ENCODE measurements around the gene KCND3. TPM values are rescaled to one million over a fixed set of nuclear protein-coding genes. Genes with fewer than 3 reads are reported as not detected.

KCND3 gene
- polyA plus RNA-seq, 2 donors = 0.57 to 1.6 TPM

DNA sequence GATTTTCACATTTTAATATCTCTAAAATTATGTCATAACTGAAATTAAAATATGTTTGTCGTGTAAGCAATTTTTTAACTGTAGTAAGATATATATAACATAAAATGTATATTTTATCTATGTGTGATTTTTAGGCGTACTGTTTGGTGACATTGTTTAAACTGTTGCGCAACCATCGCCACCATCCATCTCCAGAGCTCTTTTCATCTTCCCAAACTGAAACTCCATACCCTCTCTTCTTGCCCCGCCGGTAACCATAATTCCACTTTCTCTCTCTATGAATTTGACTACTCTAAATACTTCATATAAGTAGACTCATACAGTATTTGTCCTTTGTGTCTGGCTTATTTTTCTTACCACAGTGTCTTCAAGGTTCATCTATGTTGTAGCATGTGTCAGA is 167.3 kb downstream of the KCND3 start:
- Histone ChIP-seq H3K9me3 (ENCODE audit: control insufficient read depth in 2 of 2, insufficient read depth in 1 of 2, low read depth in 1 of 2, low read length in 1 of 2) (no peaks in the 10 kb centered on the region), H3K4me1 (ENCODE audit: control insufficient read depth in 2 of 2, insufficient read depth in 2 of 2, low read length in 1 of 2) (no peaks in the 10 kb centered on the region), H3K36me3 (ENCODE audit: control insufficient read depth in 2 of 2, insufficient read depth in 2 of 2, low read length in 1 of 2) (no peaks in the 10 kb centered on the region), H3K27me3 (ENCODE audit: control insufficient read depth in 1 of 2, insufficient read depth in 2 of 2, low read length in 2 of 2) (no peaks in the 10 kb centered on the region), H3K4me3 (ENCODE audit: low read depth in 1 of 2, low read length in 2 of 2) (no peak overlapping the region), H3K27ac (ENCODE audit: low read depth in 2 of 2, low read length in 1 of 2) (no peak overlapping the region)
- WGBS, 2 donors = 92 to 93% methylated on average over 6 of the region's 6 CpGs

DNA sequence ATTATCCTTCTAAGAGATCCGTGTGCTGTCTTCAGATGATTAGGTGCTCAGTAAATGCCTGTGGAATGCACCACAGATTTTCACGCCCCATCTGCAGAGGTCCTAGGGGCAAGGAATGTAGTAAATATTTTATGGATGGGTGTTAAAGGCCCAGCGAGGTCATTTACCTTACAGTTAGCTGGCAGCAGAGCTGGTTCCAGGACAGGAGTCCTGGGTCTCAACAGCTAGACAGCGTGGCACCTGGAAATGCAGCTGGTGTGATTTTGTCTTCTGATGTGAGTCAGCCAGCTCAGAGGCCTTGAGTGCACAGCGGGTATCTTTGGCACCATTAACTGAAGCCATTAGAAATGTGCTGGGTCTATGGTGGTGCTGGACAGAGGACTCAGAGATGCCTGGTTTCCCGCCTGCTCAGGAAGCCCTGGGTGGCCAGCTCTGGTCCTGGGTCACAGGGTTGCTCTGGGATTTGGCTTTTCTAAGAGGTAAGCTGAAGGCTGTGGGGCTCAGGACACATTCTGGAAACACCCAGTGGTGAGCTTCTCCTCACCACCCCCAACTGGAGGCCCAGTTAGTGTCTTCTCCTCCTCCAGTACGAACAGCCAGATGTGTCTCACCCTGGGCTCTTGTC is 168.2 kb downstream of the KCND3 start:
- H3K27ac ChIP-seq (ENCODE audit: low read depth in 2 of 2, low read length in 1 of 2) = no peak overlapping the region
- no peaks in the 10 kb centered on the region for H3K9me3 ChIP-seq (ENCODE audit: control insufficient read depth in 2 of 2, insufficient read depth in 1 of 2, low read depth in 1 of 2, low read length in 1 of 2)
- H3K27me3 ChIP-seq (ENCODE audit: control insufficient read depth in 1 of 2, insufficient read depth in 2 of 2, low read length in 2 of 2) = no peaks in the 10 kb centered on the region
- H3K4me3 ChIP-seq (ENCODE audit: low read depth in 1 of 2, low read length in 2 of 2) = no peak overlapping the region
- no peaks in the 10 kb centered on the region for H3K36me3 ChIP-seq (ENCODE audit: control insufficient read depth in 2 of 2, insufficient read depth in 2 of 2, low read length in 1 of 2)
- WGBS, 2 donors = 68 to 90% methylated on average over 7 of the region's 7 CpGs
- H3K4me1 ChIP-seq (ENCODE audit: control insufficient read depth in 2 of 2, insufficient read depth in 2 of 2, low read length in 1 of 2) = no peaks in the 10 kb centered on the region

DNA sequence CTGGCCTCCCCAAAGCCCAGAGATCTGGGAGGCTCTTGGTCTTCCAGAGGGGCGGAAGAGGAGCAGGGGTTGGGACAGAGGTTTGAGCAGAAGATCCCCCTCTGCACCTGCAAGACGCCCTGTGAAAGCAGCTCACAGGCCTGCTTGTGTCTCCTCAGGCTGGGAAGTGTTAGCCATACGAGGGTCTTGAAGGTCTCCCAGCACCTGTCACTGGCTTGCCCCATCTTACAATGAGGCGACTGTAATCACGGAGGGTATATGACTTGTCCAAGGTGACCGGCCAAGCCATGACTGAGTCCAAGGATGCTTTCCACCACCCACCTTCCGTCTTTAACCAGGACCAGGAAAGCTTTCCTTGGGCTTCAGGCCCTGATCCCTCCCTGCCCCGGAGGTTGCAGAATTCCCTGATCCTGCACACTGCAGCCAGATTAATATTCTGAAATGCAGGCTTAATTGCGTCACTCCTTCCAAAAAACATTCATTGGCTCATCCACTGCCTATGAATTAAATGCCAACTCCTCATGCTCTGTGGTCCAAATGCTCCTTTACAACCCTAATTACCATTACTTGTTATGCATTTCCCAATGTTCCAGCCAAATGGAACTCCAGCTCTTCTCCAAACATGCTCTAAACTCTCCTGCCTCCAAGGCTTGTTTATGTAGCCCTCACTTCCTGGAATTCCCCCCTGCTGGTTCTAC is 169.8 kb downstream of the KCND3 start:
- Histone ChIP-seq H3K4me3 (ENCODE audit: low read depth in 1 of 2, low read length in 2 of 2) (no peak overlapping the region), H3K27ac (ENCODE audit: low read depth in 2 of 2, low read length in 1 of 2) (no peak overlapping the region), H3K36me3 (ENCODE audit: control insufficient read depth in 2 of 2, insufficient read depth in 2 of 2, low read length in 1 of 2) (no peaks in the 10 kb centered on the region), H3K4me1 (ENCODE audit: control insufficient read depth in 2 of 2, insufficient read depth in 2 of 2, low read length in 1 of 2) (no peaks in the 10 kb centered on the region), H3K9me3 (ENCODE audit: control insufficient read depth in 2 of 2, insufficient read depth in 1 of 2, low read depth in 1 of 2, low read length in 1 of 2) (no peaks in the 10 kb centered on the region), H3K27me3 (ENCODE audit: control insufficient read depth in 1 of 2, insufficient read depth in 2 of 2, low read length in 2 of 2) (no peaks in the 10 kb centered on the region)
- WGBS, 2 donors = 76 to 77% methylated on average over 9 of the region's 9 CpGs

DNA sequence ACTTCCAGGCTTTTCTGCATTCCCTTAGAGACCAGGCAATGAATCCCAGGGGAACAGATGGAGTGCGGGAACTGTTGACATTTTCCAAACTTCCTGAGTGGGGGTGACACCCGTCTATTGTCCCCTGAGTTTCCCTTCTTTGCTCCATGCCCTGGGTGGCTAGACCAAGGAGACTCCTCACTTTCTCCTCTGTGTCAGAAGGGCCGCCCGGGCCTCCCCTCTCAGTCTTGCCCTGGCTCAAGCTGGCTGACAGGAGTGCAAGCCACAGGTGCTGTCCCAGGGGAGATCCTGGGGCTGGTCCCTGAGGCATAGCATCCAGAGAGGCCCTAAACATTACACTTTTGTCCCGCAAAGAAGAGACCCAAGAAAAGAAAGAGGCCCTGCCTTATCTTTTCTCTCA is 170.9 kb downstream of the KCND3 start:
- no peaks in the 10 kb centered on the region for H3K27me3 ChIP-seq (ENCODE audit: control insufficient read depth in 1 of 2, insufficient read depth in 2 of 2, low read length in 2 of 2)
- H3K4me3 ChIP-seq (ENCODE audit: low read depth in 1 of 2, low read length in 2 of 2) = no peak overlapping the region
- H3K4me1 ChIP-seq (ENCODE audit: control insufficient read depth in 2 of 2, insufficient read depth in 2 of 2, low read length in 1 of 2) = no peaks in the 10 kb centered on the region
- H3K9me3 ChIP-seq (ENCODE audit: control insufficient read depth in 2 of 2, insufficient read depth in 1 of 2, low read depth in 1 of 2, low read length in 1 of 2) = no peaks in the 10 kb centered on the region
- no peaks in the 10 kb centered on the region for H3K36me3 ChIP-seq (ENCODE audit: control insufficient read depth in 2 of 2, insufficient read depth in 2 of 2, low read length in 1 of 2)
- 84 to 89% methylated on average over 5 of the region's 5 CpGs for WGBS, 2 donors
- H3K27ac ChIP-seq (ENCODE audit: low read depth in 2 of 2, low read length in 1 of 2) = no peak overlapping the region

DNA sequence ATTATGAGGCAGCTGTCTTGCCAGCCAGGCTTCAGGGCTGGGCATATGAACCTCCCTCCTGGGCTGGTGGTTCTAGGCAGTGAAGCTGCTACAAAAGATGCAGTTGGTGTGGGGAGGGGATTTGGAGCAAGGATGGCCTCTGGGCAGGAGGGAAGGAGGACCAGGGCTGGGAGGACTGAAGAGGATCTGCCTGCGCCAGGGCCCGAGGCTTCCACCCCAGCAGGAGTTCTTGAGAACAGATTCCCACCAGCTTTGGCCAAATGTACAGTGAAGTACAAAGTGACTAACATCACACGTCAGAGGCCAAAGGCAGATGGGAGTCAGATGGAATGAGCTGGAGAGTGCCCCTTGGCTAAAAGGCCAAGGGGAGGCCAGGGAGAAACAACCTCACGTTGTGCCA is 171.4 kb downstream of the KCND3 start:
- Histone ChIP-seq H3K4me3 (ENCODE audit: low read depth in 1 of 2, low read length in 2 of 2) (no peak overlapping the region), H3K27me3 (ENCODE audit: control insufficient read depth in 1 of 2, insufficient read depth in 2 of 2, low read length in 2 of 2) (no peaks in the 10 kb centered on the region), H3K27ac (ENCODE audit: low read depth in 2 of 2, low read length in 1 of 2) (no peak overlapping the region), H3K36me3 (ENCODE audit: control insufficient read depth in 2 of 2, insufficient read depth in 2 of 2, low read length in 1 of 2) (no peaks in the 10 kb centered on the region), H3K9me3 (ENCODE audit: control insufficient read depth in 2 of 2, insufficient read depth in 1 of 2, low read depth in 1 of 2, low read length in 1 of 2) (no peaks in the 10 kb centered on the region), H3K4me1 (ENCODE audit: control insufficient read depth in 2 of 2, insufficient read depth in 2 of 2, low read length in 1 of 2) (no peaks in the 10 kb centered on the region)
- 82 to 83% methylated on average over 4 of the region's 4 CpGs for WGBS, 2 donors

DNA sequence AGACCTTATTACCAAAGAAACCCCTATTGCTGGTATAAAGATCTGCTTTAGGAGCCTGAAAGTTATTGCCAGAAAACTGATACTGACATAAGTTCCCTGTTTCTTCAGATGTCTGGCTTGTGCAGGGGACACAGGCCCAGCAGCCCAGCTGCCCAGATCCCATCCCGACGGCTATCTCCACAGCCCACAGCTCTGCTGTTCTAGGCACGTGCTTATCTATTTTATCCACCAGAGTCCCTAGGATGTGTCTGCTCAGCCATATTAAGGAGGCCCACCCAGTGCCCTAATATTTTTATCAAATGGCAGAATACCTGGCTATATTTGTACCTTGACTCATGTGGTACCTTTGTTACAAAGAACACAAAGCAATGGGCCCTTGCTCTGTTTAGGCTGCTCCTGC is 174.8 kb downstream of the KCND3 start:
- H3K9me3 ChIP-seq (ENCODE audit: control insufficient read depth in 2 of 2, insufficient read depth in 1 of 2, low read depth in 1 of 2, low read length in 1 of 2) = no peaks in the 10 kb centered on the region
- no peaks in the 10 kb centered on the region for H3K36me3 ChIP-seq (ENCODE audit: control insufficient read depth in 2 of 2, insufficient read depth in 2 of 2, low read length in 1 of 2)
- no peak overlapping the region for H3K4me3 ChIP-seq (ENCODE audit: low read depth in 1 of 2, low read length in 2 of 2)
- 81 to 91% methylated on average over 3 of the region's 3 CpGs for WGBS, 2 donors
- no peak overlapping the region for H3K27ac ChIP-seq (ENCODE audit: low read depth in 2 of 2, low read length in 1 of 2)
- H3K4me1 ChIP-seq (ENCODE audit: control insufficient read depth in 2 of 2, insufficient read depth in 2 of 2, low read length in 1 of 2) = peaks cover 0 to 4% of the 10 kb centered on the region in 2 donors
- H3K27me3 ChIP-seq (ENCODE audit: control insufficient read depth in 1 of 2, insufficient read depth in 2 of 2, low read length in 2 of 2) = no peaks in the 10 kb centered on the region

DNA sequence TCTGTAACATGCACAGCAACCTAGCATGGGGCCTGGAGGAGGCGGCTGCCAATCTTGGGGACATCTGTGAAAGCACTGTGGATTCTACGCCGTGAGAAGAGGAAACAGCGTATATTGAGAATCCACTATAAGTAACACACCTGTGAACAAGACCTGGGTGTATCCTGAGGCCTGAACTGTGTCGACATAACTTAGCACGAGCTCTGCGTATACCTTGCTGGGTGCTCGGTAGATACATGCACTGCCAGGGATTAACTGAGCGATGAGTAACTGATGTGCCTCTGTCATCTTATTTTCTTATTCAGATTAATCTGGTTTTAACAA is 175.2 kb downstream of the KCND3 start:
- Histone ChIP-seq H3K4me3 (ENCODE audit: low read depth in 1 of 2, low read length in 2 of 2) (no peak overlapping the region), H3K27me3 (ENCODE audit: control insufficient read depth in 1 of 2, insufficient read depth in 2 of 2, low read length in 2 of 2) (no peaks in the 10 kb centered on the region), H3K9me3 (ENCODE audit: control insufficient read depth in 2 of 2, insufficient read depth in 1 of 2, low read depth in 1 of 2, low read length in 1 of 2) (no peaks in the 10 kb centered on the region), H3K4me1 (ENCODE audit: control insufficient read depth in 2 of 2, insufficient read depth in 2 of 2, low read length in 1 of 2) (peaks cover 0 to 4% of the 10 kb centered on the region in 2 donors), H3K27ac (ENCODE audit: low read depth in 2 of 2, low read length in 1 of 2) (no peak overlapping the region), H3K36me3 (ENCODE audit: control insufficient read depth in 2 of 2, insufficient read depth in 2 of 2, low read length in 1 of 2) (no peaks in the 10 kb centered on the region)
- WGBS, 2 donors = 85 to 89% methylated on average over 9 of the region's 9 CpGs

DNA sequence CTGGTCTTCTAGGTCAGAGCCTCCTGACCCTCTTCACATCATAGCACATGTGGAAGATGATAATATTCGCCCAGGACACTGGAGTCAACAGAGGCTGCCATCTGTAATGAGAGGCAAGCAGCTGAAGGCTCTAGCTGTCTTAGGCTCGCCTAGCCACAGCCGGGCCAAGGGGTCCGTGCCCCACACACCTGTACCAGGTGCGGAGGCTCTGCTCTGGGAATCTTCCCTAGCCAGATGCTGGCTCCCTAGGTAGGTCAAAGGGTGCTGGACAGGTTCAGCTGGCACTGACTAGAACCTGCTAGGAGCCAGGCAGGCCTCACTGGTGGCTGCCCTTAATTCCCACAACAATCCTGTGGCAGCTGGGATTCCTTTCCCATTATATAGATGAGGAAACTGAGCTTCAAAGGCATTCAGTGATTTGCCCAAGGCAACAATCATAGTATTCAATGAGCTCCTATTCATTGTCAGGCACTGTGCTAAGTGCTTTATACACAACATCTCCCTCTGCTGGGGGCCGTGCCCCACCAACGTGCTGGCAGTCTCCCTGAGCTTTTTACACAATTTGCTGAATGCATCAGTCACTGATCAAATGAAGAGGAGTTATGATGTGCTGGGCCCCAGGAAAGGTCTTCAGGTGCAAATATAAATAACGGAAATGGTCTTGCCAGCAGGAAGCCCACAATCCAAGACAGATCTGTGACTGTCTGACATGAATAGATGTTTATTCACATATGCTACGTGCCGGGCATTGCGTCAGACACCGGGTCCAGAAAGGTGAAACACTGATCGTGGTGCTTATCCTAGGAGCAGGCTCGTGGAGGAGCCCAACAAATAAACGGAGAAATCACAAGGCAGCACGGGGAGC is 175.8 kb downstream of the KCND3 start:
- Histone ChIP-seq H3K4me3 (ENCODE audit: low read depth in 1 of 2, low read length in 2 of 2) (no peak overlapping the region), H3K4me1 (ENCODE audit: control insufficient read depth in 2 of 2, insufficient read depth in 2 of 2, low read length in 1 of 2) (peaks cover 0 to 4% of the 10 kb centered on the region in 2 donors), H3K27ac (ENCODE audit: low read depth in 2 of 2, low read length in 1 of 2) (no peak overlapping the region), H3K9me3 (ENCODE audit: control insufficient read depth in 2 of 2, insufficient read depth in 1 of 2, low read depth in 1 of 2, low read length in 1 of 2) (no peaks in the 10 kb centered on the region), H3K36me3 (ENCODE audit: control insufficient read depth in 2 of 2, insufficient read depth in 2 of 2, low read length in 1 of 2) (no peaks in the 10 kb centered on the region), H3K27me3 (ENCODE audit: control insufficient read depth in 1 of 2, insufficient read depth in 2 of 2, low read length in 2 of 2) (no peaks in the 10 kb centered on the region)
- 69 to 79% methylated on average over 16 of the region's 16 CpGs for WGBS, 2 donors

DNA sequence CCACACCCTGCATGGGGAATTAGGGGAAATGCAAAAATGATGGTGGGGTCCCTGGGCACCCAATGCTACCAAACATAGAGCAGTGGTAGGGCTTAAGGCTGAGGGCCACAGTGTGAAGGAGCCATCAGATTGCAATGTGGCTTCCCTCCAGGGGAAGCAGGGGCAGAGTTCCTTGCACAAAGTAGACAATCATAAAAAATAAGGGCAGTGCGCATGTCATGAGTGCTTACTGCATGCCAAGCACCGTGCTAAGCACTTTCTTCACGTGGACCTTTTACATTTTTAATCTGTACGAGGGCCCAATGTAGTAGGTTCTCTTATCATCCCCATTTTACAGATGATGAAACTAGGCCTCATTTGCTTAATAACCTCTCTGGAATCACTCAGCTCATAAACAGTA is 177.2 kb downstream of the KCND3 start:
- Histone ChIP-seq H3K36me3 (ENCODE audit: control insufficient read depth in 2 of 2, insufficient read depth in 2 of 2, low read length in 1 of 2) (no peaks in the 10 kb centered on the region), H3K9me3 (ENCODE audit: control insufficient read depth in 2 of 2, insufficient read depth in 1 of 2, low read depth in 1 of 2, low read length in 1 of 2) (no peaks in the 10 kb centered on the region), H3K4me3 (ENCODE audit: low read depth in 1 of 2, low read length in 2 of 2) (no peak overlapping the region), H3K27ac (ENCODE audit: low read depth in 2 of 2, low read length in 1 of 2) (no peak overlapping the region), H3K4me1 (ENCODE audit: control insufficient read depth in 2 of 2, insufficient read depth in 2 of 2, low read length in 1 of 2) (peaks cover 0 to 4% of the 10 kb centered on the region in 2 donors), H3K27me3 (ENCODE audit: control insufficient read depth in 1 of 2, insufficient read depth in 2 of 2, low read length in 2 of 2) (no peaks in the 10 kb centered on the region)
- WGBS, 2 donors = 96 to 97% methylated on average over 4 of the region's 4 CpGs

Data from esophagus (tissue), 2 donors.